GM15510 (cell line): ENCODE results near the gene GNRHR.
A peak's percentile ranks its signal among the peaks of the same experiment; 100 is the strongest.

ENCODE experiments used
- POLR2A ChIP-seq: IDR thresholded peaks from 3 replicates; pipeline ENCODE4 v1.6.1; 2011; ENCODE audit warnings: borderline replicate concordance; ENCODE audit not compliant: insufficient read length; ENCODE audit errors: extremely low read depth

GNRHR gene

DNA sequence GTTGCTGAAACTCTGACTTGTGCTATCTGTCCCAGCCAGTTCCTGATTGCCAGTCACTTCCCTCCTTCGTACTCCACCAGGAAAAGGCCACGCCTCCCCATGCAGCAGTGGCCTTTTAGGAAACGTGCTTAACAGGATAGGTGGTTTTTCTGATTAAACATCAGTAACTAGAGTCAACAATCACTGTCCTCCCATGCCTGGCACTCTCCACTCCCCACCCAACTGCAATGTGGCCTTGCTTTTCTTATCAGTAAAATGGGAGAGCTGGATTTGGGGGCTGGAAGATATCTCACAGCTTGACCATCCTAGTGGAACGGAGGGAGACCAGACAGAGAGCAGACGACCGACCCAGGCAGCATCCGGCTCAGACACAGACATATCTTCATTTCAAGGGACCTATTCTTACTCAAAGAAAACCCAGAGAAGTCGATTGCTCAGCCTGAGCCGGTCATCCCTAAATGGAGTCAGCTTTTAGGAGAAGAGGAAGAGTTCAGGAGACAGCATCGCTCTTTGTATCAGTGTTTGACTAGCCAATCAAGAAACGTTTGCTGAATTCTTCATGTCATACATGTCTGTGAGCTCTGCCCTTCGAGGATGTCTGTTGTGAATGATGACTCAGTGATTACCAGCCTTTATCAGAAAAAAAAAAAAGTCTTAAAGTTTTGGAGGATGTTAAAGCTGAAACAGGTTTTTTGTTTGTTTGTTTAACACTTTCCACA, 40.5 kb downstream of the GNRHR start:
- TF ChIP-seq POLR2A = no peak

DNA sequence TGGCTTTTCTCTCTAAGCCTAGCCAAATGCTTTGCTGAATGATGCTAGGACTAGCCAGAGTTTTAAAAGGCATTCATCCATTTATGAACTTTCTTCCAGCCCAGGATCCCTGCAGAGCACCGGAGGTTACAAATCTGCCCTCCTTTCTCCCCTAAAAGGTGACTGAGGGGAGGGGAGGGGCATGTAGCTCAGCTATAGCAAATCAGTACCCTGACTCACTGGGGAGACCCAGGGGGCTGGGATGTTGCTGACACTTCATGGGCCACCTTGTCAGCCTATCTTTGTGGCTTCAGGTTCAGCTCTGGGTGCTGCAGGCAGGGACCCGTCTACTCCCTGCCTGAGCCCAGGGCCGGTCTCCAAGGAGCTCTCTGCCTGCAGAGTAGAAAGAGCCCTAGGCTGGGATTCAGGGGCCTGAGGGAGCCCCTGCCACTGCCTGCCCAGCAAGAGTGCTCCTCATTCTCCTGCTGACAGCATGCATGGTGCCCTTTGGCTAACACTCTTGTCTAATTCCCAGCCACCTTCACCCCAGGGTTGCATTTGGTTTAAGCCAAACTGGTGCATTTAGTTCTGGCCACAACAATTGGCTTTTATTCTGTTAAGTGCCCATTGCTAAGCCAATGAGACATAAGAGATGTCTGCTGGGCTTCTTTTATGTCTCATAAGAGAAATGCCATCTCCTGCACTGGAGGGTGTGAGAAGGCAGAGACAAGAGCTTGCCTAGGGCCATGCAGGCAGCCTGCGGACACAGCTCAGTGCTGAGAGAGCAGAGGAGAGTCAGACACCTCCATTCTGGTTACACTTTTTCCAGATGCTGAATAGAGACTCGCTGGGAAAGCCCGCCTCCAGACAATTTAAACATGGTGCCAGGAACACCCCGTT, 41.3 kb downstream of the GNRHR start:
- no peak for TF ChIP-seq POLR2A

DNA sequence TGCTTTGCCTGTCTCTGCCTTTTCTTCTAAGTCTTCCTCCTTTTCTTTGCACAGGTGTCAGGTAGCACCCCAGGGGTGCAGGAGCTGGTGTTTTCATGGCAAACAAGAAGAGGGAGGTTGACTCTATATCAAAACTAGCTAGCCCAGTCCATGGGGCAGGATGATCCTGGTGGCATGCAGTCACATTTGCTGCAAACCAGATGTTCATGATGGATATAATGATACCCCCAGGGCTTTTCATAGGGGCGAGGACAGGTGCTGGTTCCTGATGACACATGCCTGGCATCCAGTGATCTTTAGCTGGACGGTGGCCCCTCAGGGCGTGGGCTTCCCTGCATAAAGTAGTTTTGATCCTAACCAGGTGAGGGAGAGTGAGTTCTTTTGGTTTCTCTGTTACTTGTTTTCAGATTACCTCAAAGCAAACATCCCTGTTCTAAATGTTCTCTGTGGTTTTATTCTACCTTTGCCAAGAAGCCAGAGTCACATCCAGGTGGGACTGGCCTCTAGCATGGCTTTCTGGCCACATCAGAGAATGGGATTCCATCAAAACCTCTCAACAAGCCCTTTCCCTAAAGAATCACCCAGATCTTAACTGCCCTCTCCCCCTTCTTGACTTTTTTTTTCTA, 42.1 kb downstream of the GNRHR start:
- TF ChIP-seq POLR2A = no peak

DNA sequence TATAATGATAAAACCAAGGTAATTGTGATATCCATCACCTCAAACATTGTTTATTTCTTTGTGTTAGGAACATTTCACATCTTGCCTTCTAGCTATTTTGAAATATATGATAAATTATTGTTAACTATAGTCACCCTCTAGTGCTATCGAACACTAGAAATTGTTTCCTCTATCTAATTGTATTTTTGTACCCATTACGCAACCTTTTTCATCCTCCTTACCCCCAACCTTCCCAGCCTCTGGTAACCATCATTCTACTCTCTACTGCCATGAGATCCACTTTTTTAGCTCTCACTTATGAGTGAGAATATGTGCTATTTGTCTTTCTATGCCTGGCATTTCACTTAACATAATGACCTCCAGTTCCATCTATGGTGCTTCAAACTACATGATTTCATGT, 49.3 kb downstream of the GNRHR start:
- TF ChIP-seq POLR2A = no peak

DNA sequence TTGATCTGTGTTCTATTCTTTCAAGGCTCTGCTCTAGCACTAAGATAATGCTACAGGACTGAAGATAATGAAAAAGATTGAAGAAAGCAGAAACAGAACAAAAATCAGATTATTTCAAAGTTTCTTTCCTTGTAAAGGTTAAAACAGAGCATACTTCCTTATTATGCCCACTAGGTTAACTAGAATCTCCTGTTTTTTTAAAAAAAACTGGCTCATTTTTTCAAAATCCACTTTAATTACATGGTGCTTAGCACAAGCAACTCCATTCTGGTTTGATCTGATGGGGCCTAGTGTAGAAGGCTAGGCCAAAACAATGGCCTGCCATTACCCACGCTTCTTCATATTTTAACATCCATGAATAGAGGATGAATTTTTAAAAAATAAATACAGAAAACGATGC, 52.0 kb downstream of the GNRHR start:
- TF ChIP-seq POLR2A = no peak

DNA sequence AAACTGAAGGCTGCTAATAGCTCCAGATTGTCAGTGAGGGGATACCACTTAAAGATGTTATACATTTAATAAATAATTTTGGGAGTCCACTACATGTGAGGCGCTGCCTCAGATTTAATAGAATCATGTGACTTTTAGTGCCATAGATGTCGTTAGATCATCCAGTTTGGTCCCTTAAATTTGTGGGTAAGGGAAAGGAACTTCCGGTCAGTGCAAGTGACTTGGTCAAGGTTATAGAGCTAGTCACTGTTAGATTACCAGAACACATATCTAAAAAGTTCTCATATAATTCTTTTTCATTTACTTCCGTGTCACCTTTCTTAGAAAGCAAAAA, 52.7 kb downstream of the GNRHR start:
- no peak for TF ChIP-seq POLR2A

DNA sequence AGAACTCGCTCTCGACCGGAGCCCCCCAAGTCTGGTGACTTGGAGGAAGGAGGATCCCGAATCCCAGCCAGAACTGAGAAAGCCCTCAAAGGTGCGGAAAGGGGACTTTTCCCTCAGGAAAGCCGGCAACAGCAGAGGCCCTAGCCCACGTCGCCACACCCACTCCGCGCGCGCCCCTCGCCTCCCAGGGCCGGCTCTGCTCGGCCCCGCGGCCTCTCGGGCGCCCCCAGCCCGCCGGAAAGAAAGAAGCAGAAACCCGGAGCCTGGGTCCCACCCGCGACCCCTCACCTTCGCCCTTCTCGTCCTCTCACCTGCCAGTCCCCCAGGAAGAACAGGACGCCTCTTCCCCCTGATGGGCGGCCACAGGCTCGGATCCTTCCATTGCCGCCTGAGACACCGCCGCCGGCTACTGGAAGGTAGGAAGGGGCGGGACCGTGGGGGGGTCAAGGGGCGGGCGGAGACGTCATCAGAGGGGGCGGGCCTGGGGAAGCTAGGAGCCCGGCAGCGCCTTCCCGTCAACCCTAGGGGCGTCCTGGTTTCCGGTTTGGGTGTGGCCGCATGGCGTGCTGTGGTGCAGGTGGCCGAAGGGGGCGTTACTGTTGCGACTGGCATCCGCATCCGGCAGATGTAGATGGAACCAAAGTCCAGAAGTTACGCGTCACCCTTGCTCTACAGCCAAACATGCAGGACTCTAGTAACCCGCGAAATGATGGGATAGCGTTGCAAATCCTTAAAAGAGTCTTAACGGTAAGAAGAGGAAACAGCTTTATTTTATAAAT, 53.3 kb downstream of the GNRHR start, which contains the start of gene UBA6:
UBA6 (minus strand) TSS at position 418 of the 779 bp plus-strand sequence; CDS start at position 382, 36 bp downstream.
- TF ChIP-seq POLR2A = peak; percentile 75

DNA sequence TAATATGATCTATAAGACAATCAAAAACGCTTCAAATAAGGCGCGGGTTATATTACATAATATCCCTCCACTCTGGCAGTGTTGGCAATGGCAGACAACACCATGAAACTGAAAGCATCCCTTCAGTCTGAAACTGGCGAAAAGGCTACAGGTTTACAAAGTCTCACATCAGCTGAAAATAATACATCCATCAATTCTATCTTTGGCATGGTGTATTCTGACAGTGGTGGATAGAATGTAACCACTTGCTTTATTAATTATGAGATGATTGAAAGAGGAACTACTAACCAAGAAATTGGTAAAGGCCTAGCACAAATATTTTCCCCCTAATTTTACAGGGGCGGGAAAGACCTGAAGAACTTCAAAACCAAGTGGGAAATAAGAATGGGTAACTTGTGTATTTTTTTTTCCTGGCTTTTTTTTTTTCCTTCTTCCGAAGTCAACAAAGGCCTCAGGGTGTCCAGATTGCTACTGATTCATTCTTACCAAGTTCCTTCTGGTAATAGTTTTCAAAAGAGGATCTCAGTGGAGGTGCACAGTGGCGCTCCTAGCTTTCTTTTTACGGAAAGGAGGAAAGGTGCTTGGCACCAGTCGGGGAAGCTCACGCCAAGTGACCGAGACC, 54.0 kb downstream of the GNRHR start:
- TF ChIP-seq POLR2A = no peak

DNA sequence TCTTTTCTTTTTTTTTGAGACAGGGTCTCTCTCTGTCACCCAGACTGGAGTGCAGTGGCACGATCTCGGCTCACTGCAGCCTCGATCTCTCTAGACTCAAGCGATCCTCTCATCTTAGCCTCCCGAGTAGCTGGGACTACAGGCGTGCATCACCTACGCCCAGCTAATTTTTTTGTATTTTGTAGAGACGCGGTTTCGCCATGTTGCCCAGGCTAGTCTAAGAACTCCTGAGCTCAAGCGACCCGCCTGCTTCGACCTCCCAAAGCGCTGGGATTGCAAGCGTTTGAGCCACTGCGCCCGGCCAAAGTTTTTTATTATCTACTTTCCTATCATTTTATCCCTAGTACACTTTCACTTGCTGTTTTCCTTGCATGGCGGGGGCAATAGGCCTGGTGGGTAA, 54.6 kb downstream of the GNRHR start:
- no peak for TF ChIP-seq POLR2A

DNA sequence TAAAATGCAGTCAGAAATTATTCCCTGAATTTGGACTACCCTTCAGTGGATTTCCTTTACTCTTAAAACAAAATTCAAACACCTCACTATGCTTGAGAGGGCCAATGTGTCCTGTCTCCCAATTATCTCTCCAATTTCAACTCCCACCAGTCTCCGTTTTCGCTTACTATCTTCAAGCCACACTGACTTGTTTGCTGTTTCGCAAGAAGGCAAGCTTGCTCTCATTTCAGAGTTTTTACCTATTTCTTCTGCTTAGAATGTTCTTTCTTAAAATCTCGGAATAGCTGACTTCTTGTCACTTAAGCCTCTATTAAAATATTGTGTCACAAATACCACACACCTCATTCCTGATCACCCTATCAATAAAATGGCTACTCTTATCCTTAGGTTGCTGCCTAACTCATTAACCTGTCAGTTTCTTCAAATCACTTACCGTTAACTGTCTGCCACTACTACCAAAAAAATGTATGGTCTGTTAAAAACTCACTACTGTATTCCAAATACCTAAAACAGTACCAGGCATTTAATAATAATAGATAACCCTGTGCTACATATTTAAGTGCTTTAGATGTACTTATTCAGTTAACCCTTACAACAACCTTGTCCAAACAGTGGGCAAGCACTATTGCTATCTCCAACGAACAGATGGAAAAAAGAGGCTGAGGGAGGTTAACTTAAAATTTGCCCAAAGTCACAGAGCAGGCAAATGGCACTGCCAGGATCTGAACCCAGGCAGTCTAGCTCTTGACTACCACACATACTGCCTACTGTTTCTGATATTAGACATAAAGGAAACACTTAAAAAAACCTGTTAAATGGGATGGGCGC, 56.1 kb downstream of the GNRHR start:
- no peak for TF ChIP-seq POLR2A

DNA sequence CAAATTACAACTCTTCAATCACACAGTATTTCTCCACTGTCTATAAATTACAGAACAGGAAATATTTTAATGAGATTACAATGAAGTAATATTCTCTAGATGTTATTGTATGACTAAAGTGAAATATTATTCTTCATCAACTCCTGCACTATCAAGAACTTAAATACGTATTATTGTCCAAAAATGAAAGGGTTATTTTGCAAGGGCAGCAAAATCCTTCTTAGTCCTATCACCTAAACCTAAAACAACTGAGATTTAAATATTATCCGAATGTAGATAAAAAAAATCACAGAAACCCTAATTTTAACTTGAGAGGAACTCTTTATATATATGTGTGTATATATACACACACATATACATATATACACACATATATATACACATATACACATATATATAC, 58.1 kb downstream of the GNRHR start:
- TF ChIP-seq POLR2A = no peak

DNA sequence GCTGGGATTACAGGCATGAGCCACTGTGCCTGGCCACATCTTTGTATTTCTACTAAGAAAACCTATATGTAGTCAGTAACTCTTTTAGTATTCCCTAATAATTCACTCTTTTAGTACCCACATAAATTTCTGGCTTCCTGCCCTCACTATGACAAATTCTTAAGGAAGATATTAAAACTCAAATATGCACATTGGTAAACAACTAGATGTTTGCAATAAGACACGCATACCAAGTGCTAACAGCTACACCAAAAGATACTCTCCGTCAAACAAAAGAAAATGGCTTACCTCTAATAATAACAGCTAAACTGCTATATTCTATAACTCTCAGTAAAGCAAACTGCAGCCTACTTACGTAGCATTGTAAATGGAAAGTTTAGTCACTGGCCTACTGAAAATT, 59.5 kb downstream of the GNRHR start:
- no peak for TF ChIP-seq POLR2A

DNA sequence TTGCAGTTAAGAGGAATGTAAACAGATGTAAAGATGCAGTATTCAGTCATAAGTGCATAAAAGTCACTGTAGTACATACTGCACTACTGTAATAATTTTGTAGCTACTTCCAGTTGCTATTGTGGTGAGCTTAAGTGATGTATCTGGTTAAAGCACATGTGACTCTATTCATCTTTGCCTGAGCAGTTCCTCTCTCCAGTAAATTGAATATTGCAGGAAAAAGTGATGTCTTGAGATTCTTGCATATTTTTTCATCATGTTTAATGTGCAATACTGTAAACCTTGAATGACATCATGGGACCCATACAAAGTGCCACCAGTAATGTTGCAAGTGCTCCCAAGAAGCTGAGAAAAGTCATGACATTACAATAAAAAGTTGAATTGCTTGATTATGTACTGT, 62.9 kb downstream of the GNRHR start:
- TF ChIP-seq POLR2A = no peak
